HG03066 (cell line): Measurements from ENCODE around the gene CREB3L4.
A peak's percentile ranks its signal among the peaks of the same experiment; 100 is the strongest.

Source experiments
- ATAC-seq: cut with Tn5 transposase; IDR thresholded peaks from one replicate; pipeline ENCODE4 v1.9.1; 2021; ENCODE audit warnings: low read depth; ENCODE audit not compliant: unreplicated experiment

Gene CREB3L4

DNA sequence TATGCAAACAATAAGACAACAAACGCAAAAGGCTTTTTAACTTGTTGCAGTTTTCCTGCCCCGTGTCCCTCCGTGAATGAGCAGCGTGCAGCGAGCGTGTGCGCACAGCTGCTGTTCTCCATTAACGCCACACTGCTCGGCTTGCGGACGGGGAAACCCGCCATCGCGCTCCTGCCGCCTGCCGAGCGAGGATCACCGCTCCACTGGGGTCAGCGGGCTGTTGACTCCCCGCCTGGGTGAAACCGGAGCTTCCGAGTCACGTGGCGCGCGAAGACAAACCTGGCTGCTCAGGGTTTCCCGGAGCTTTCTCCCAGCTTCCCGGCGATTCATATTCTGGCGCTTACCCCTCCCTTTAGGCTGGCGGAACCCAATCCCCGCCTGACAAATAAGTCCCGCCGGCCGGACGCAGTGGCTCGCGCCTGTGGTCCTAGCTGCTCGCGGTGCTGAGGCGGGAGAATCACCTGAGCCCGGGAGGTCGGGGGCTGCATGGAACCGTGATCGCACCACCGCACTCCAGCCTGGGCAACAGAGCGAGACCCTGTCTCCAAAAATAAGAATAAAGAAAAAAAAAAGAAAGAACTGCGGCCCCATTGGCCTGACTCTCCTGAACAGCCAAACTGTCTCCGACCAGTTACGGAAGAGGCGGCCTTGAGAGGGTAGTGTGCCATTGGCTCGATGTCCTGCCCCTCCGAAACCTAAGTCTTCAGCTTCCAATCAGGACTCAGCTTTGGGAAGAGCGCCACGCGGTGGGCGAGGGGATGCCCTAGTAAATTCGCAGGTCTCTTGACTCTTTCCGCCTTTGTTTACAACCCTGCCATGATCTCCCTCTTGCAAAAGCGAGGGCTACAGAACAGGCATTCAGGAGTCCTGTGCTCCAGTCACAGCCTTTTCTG, at the start of gene CREB3L4:
Gene CREB3L4 (plus strand): TSS at position 796 of the 893 bp plus-strand sequence. CDS start 624 bp downstream, outside the sequence.
- peak; percentile 73 for ATAC-seq

- ATAC-seq = no peak
These were observed 47.5 kb upstream of the CREB3L4 start for GRCh38 chr1:153919876-153920852.

DNA sequence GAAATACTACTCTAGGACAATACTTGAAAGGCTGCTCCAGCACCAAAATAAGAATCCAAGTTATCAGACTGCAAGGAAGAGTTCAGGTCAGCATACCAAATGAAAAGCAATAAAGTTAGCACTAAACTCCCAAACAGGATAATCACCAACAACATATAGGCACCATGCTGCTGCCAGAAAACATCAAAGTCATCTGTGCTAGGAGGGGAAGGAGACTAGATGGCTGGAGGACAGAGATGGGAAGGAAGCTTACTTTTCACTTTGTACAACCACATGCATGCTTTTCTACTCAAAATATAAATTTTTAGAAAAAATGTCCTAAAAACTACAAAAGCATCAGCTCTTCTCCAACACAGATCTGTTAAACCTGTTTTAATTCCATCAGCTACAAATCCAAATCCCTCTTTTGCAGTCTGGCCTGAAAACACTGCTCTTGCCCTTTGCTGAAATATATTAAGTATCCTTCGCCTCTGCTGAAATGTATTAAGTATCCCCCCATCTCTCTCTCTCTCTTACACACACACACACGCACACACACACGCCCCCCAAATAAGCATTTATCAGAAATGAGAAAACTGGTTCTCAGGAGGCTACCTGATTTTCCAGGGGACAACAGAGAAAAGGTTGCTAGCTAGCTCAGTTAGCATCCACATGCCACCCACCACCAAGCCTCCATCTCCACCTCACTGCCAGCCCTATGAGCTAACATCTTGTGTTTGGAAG, 46.5 kb upstream of the CREB3L4 start:
- ATAC-seq = no peak

DNA sequence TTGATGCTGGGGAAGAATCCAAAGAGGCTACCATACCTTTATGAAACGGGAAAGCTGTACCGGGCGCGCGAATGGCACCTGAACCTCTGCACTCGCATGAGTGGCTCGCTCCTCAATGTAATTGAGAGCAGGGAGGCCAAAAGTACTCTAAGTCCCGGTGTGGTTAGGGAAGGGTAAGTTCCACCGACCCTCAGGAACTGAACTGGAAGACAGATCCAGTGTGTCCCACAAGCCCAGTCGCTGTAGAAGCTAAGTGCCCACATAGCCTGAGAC, 46.0 kb upstream of the CREB3L4 start:
- no peak for ATAC-seq

DNA sequence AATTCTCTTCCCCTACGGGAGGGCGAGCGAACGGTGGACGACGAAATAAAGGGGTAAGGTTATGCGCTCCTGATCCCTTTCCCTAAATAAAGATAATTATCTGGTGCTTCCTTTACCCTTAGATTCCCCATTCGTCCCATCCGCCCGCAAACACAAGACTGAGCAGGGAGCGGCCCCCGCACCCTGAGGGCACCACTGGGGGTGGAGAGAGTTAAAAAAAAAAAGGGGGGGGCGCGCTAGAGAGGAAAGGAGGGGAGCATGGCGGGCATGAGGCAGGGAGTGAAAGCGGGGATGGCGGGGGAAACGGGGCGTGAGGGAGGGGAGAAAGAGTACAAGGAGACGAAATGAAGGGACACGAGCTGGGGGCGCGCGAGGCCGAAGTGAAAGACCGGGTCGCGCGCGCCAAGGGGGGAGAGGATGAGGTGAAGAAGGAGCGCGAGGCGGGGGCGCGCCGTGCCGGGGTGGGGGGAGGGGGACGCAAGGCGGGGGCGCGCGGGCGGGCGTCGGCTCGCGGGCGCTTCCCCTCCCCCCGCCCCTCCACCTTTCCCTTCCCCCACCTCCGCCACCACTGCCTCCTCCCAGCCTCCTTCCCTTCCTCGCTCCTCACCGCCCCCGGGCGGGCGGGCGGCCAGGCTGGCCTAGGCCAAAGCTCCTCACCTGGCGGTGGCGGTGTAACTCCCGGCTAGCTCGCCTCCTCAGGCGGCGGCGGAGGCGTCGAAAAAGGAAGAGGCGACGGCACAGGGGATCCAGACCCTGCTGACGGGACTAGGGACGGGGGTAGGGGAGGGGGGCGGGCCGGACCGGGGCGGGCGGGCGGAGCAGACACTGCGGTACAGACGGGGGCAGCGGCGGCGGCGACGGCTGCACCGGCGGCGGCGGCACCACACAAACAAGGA, 45.4 kb upstream of the CREB3L4 start:
- ATAC-seq = peak; percentile 19

DNA sequence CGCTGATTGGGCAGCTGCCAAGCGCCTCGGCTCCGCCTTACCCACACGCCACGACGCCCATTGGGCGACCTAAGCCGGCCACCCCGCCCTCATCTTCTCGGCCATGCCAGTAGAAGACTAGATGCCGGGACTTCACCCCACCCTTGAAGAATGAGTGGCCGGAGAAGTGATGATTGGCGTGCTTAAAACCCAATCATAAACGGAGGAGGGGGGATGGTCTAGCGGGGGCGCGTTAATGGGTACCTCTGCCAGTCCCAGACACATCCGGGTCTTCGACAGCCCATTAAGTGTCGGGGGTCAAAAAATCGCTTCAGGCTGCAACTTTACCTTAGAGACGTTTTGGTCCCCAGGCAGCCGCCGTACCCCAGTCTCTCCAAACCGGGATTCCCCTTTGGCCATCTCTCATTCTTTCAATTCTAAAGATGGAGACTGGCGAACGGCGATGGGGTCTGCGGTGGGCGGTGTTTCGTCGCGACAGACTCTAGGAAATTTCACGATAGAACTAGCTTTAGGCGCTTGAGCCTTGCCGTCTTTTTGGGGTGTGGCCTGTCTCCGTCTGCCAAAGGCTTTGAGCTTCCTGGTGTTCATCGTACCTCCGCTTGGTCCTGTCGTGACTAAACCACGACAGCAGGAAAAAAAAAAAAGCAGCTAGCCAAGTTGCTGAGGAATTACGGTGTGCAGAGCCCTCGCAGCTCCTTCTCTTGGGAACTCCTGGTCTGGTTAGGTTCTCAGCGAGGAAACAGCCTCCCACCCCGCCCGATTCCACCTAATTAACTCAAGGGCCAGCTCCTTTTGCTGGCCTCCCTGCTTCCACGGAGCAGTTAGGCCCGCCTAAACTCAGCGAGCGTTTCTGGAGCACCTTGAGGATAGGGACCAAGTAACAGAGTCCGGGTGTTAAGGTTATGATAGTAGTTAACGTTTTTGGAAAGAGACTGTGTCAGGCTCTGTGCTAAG, 44.5 kb upstream of the CREB3L4 start, which contains the start of gene GATAD2B:
Gene GATAD2B (minus strand): TSS at position 1 of the 954 bp plus-strand sequence. CDS start 94,625 bp downstream, outside the sequence.
- ATAC-seq = peak; percentile 94

- no peak for ATAC-seq
These were observed 41.3 kb upstream of the CREB3L4 start for GRCh38 chr1:153926405-153926804.

GRCh38 chr1:153928245-153928644, 39.5 kb upstream of the CREB3L4 start:
- no peak for ATAC-seq

- ATAC-seq = no peak
These were observed 38.8 kb upstream of the CREB3L4 start for GRCh38 chr1:153928791-153929341.

DNA sequence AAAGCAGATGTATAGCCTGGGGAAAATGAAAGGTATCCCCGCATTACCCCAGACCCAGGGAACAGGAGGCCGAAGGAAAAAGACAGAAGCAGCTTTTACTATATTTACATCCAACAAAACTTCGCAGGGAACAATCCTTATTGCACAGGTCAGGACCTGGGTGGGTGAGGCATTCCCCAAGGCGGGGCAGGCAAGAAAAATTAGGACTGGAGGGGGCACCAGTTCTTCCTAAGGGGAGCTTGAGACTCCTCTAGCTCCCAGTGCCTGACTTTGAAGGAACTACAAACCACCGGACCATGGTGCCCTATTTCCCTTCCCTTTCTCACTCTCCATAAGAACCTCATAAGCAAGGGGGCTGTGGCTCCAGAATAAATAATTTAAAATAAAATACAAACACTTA, 38.3 kb upstream of the CREB3L4 start:
- ATAC-seq = no peak

GRCh38 chr1:153929981-153930948, 37.4 kb upstream of the CREB3L4 start:
- no peak for ATAC-seq

- ATAC-seq = no peak
These were observed 35.3 kb upstream of the CREB3L4 start for GRCh38 chr1:153932156-153933131.

DNA sequence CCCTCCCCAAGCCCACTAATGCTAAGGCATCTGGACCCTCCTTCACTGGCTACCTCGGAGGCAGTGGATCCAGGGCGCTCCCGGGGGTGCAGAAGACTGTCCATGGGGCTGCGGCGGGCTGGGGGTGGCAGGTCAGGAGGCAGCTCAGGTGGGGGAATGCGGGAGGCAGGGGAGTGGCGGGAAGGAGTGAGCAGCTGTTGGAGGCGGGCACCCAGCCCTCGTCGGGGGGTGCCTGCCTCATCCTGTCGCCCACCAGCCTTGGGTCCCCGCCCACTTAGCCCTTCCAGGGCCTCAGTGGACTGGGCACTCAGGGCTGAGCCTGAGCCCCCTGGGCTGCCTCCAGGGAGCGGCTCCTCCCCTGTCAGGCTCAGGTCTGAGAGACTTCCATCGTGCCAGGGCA, 34.3 kb upstream of the CREB3L4 start:
- ATAC-seq = no peak

GRCh38 chr1:153933955-153934354, 33.7 kb upstream of the CREB3L4 start:
- ATAC-seq = no peak

DNA sequence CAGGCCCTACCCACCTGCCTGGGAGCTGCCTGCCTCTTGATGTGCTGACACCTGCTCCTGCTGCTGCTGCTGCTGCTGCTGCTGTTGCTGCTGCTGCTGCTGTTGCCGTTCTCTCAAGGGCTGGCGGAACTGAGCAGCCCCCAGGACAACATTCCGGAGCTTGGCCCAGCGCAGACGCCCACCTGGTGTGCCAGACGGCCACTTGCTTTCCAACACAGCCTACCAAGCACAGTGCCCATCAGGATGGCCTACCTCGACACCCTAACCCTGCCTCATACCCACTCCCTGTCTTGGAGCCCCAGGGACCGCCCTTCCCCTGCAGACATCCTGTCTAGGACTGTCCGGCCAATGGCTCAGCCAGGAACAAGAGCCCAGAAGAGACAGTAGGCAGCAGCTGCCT, 33.0 kb upstream of the CREB3L4 start:
- ATAC-seq = no peak
